ENCODE measurements around the gene HLA-DPB1.

DNA sequence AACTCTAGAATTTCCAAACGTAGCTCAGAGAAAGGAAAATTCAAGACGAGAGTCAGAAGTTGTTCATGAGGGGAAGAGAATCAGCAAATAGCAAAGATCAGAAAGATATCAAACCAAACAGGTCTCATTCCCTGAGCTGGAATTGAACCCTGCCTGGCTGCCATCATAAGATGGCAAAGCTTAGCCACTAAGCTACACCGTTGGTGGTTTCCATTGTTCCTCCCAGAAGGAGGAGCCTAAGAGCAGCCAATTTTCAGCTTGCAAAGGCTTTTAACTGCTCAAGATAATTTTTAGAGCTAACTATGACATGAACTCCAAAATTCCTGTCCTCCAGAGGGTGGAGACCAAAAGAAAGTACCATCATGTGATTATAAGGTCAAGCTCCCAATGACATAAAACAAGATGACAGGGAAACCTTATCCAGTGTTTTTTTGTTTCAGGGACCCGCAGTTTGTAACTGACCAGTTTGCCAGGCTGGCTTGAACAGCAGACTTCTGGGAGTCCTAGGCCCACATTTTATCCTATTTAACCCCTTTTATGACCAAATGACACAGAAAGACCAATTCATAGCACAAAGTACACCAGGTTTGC lies 60.6 kb downstream of the HLA-DPB1 start:
- TF ChIP-seq EZH2 (IDR thresholded peaks at IDR 0.05) (no peak), POLR2AphosphoS5 (IDR thresholded peaks at IDR 0.05; ENCODE audit: borderline replicate concordance, low read depth, low read length) (no peak)

All from SK-N-MC (cell line).